Gastrocnemius medialis (tissue), 4 donors: ENCODE measurements around the gene NPB. TPM values are rescaled to one million over a fixed set of nuclear protein-coding genes. Genes with fewer than 3 reads are reported as not detected.

Experiments used
- ATAC-seq, 2 donors: fragments of 150-250 bp; one replicate each; pipeline ENCODE4 v1.9.1; 2016
- DNase-seq, 2 donors: peaks; one replicate each; pipeline ENCODE4 v3.0.0-alpha.2; 2019
- H3K27ac ChIP-seq, 4 donors: fragments of 200-600 bp; sonication (generic); 1 replicate in 1 of 4; 2 replicates in 3 of 4; pipeline ENCODE4 v1.5.1; 2016 to 2018; ENCODE audit warnings: mild to moderate bottlenecking in 2 of 4, moderate library complexity in 1 of 4
- H3K27me3 ChIP-seq, 3 donors: fragments of 200-600 bp; sonication (generic) in 2 of 3; 1 replicate in 1 of 3; 2 replicates in 2 of 3; pipeline versions ENCODE4 v1.5.1 to v1.6.0; 2016 to 2019; ENCODE audit warnings: mild to moderate bottlenecking in 1 of 3, moderate library complexity in 1 of 3
- H3K36me3 ChIP-seq, 2 donors: fragments of 200-600 bp; sonication (generic) in 1 of 2; one replicate each; pipeline ENCODE4 v1.5.1; 2017 to 2018
- H3K4me1 ChIP-seq, 2 donors: fragments of 200-600 bp; sonication (generic) in 1 of 2; one replicate each; pipeline ENCODE4 v1.5.1; 2016 to 2017; ENCODE audit warnings: mild to moderate bottlenecking in 2 of 2
- H3K4me3 ChIP-seq, 4 donors: fragments of 200-600 bp; sonication (generic) in 3 of 4; 1 replicate in 1 of 4; 2 replicates in 3 of 4; pipeline ENCODE4 v1.5.1; 2016 to 2019; ENCODE audit warnings: mild to moderate bottlenecking in 2 of 4
- H3K9me3 ChIP-seq, 3 donors: fragments of 200-600 bp; sonication (generic) in 2 of 3; 1 replicate in 1 of 3; 2 replicates in 2 of 3; pipeline ENCODE4 v1.5.1; 2016 to 2019
- CTCF ChIP-seq, 5 experiments: fragments of 450-650 bp in 3 of 5; fragments of 200-600 bp in 2 of 5; sonication (generic) in 2 of 5; IDR thresholded peaks in 4 of 5; conservative IDR thresholded peaks in 1 of 5; 1 replicate in 4 of 5; 2 replicates in 1 of 5; pipeline ENCODE4 v1.5.1; 2016 to 2019; ENCODE audit warnings: antibody characterized with exemption in 5 of 5, mild to moderate bottlenecking in 3 of 5, moderate library complexity in 3 of 5
- POLR2A ChIP-seq, 2 donors: fragments of 450-650 bp; IDR thresholded peaks; one replicate each; pipeline ENCODE4 v1.6.1; 2017; ENCODE audit warnings: antibody characterized with exemption in 2 of 2, mild to moderate bottlenecking in 2 of 2, moderate library complexity in 2 of 2
- in situ Hi-C, 4 donors: fragments of 200-750 bp; cut with MboI; loops; one replicate each; pipeline versions ENCODE4 v1.15.0 to v1.8.0; 2017; ENCODE audit warnings: low sequenced_read_pairs in 4 of 4
- intact Hi-C: fragments of 100-400 bp; cut with DNase I; formaldehyde crosslinking; loops from one replicate; pipeline ENCODE4 v1.15.1; 2023; ENCODE audit warnings: low total_unique reads
- total RNA-seq, 4 donors: library from RNA; depleted of rRNA; stranded (reverse); fragments of >200 nt; gene quantifications; one replicate each; pipeline versions ENCODE4 v1.1.0 to v1.2.3, GENCODE V29; 2016

NPB gene
- total RNA-seq, 4 donors from 2014 or later = 0.46 to 1.4 (median 1.1) TPM; not detected in 1

- H3K4me3 ChIP-seq = peak overlapping the region; percentile 12 to 44 (median 32)
- no peak for ATAC-seq
- TF ChIP-seq POLR2A (IDR thresholded peaks at IDR 0.05) = no peak
- TF ChIP-seq CTCF (IDR thresholded peaks at IDR 0.05 in 4 of 5, conservative IDR thresholded peaks at IDR 0.05 in 1 of 5) = no peak
- DNase-seq = no peak
- intact Hi-C loops = loop anchor here (1.0 to 5.0 kb wide), 3 partner anchors 21 to 80 kb away; partner anchors contain the start of genes ALYREF, ANAPC11, MCRIP1 and P4HB
- H3K4me1 ChIP-seq = peaks cover 23 to 27% of the 10 kb centered on the region in 2 donors
- no peaks in the 10 kb centered on the region for H3K27me3 ChIP-seq
- no peaks in the 10 kb centered on the region for H3K9me3 ChIP-seq
- in situ Hi-C loops = no loop called here
- peaks cover 0 to 34% of the 10 kb centered on the region in 2 donors for H3K36me3 ChIP-seq
- peak overlapping the region; percentile 72 to 81 (median 77) for H3K27ac ChIP-seq
These were observed 9.9 kb downstream of the NPB start for GRCh38 chr17:81911969-81912368.

DNA sequence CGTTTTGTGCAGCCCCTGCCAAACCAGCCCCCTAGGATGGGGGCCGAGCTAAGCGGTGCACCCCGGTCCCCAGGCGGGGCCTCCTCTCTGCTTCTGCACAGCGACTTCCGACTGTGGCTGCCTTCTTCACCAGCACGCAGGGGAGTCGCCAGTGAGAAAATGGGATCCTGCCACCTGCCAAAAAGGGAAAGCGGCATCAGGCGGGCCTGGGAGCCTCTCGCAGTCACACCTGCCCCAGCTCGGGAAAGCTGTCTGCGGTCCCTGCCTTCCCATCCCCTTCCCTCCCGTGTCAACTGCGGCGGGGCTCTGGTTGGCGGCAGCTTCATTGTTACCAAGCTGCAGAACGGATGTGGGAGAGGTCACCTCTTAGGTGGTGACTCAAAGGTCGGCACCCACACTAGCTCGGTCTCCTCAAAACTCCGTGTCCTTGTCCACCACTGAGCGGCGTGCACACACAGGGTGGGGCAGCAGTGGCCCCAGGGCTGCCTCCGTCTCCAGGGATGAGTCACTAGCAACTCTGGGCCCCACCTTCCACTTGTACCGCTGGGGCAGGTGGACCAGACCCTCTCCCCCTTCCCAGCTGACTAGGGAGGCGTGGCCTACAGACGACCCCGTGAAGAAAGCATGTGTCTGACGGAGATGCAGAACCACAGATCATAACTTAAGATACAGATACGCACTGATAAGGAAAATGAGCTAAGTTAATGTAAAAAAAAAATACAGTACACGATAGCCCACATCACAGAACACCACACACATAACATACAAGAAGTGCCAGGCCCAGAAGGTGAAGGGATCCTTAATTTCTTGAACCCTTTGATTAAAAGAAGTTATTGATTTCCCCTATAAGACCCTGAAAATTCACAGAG is 10.6 kb downstream of the NPB start:
- no peak for DNase-seq

DNA sequence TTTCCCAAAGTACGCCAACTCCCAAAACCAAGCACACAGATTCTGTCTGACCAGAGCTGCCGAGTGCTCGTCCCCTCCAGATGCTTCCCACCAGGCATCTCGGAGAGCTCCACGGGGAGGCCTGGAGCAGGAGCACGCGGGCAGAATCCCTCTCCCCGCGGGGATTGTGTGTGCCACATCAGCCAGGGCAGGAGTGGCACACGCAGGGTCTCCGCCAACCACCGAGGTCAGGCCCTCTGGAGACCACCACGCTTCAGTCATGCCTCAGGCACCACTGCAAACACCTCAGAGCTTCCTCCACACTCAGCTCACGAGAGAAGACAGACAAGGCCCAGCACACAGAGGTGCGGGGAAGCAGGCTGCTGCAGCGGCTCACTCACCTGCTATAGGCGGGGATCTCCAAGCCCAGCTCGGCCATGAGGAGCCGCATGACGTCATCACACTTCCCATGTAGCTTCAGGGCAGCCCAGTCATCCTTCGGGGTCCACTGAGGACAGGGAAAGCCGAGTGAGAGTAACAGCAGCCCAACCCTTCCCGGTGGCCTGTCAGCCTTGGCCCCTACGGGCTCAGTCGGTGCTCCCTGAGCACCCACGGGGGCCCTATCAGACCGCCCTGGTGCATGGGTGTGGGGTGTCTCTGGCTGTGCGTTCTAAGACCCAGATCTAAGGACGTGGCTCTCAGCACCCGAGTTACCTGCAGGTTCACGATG is 11.5 kb downstream of the NPB start:
- DNase-seq (no peak), ATAC-seq (no peak)
- H3K4me3 ChIP-seq = no peak overlapping the region
- no peaks in the 10 kb centered on the region for H3K9me3 ChIP-seq
- in situ Hi-C loops (no loop called here), intact Hi-C loops (loop anchor here (5.0 kb wide), 1 partner anchor 81 kb away; the partner anchor contains the start of gene MCRIP1)
- no peak overlapping the region for H3K27ac ChIP-seq
- peaks cover 0 to 34% of the 10 kb centered on the region in 2 donors for H3K36me3 ChIP-seq
- H3K4me1 ChIP-seq = peaks cover 25 to 30% of the 10 kb centered on the region in 2 donors
- TF ChIP-seq CTCF (IDR thresholded peaks at IDR 0.05 in 4 of 5, conservative IDR thresholded peaks at IDR 0.05 in 1 of 5) = no peak
- TF ChIP-seq POLR2A (IDR thresholded peaks at IDR 0.05) = no peak
- no peaks in the 10 kb centered on the region for H3K27me3 ChIP-seq

More for the DNA sequence above, 10.6 kb downstream of the NPB start:
- in situ Hi-C loops (no loop called here), intact Hi-C loops (loop anchor here (5.0 kb wide), 1 partner anchor 80 kb away; the partner anchor contains the start of gene MCRIP1)
- H3K27ac ChIP-seq = peak overlapping the region in 2 of 4 donors; percentile 74 to 81
- no peaks in the 10 kb centered on the region for H3K9me3 ChIP-seq
- no peak overlapping the region for H3K4me3 ChIP-seq
- no peaks in the 10 kb centered on the region for H3K27me3 ChIP-seq
- ATAC-seq = no peak
- peaks cover 21 to 26% of the 10 kb centered on the region in 2 donors for H3K4me1 ChIP-seq
- peaks cover 0 to 34% of the 10 kb centered on the region in 2 donors for H3K36me3 ChIP-seq
- TF ChIP-seq POLR2A (IDR thresholded peaks at IDR 0.05) = no peak
- TF ChIP-seq CTCF (IDR thresholded peaks at IDR 0.05 in 4 of 5, conservative IDR thresholded peaks at IDR 0.05 in 1 of 5) = no peak

DNA sequence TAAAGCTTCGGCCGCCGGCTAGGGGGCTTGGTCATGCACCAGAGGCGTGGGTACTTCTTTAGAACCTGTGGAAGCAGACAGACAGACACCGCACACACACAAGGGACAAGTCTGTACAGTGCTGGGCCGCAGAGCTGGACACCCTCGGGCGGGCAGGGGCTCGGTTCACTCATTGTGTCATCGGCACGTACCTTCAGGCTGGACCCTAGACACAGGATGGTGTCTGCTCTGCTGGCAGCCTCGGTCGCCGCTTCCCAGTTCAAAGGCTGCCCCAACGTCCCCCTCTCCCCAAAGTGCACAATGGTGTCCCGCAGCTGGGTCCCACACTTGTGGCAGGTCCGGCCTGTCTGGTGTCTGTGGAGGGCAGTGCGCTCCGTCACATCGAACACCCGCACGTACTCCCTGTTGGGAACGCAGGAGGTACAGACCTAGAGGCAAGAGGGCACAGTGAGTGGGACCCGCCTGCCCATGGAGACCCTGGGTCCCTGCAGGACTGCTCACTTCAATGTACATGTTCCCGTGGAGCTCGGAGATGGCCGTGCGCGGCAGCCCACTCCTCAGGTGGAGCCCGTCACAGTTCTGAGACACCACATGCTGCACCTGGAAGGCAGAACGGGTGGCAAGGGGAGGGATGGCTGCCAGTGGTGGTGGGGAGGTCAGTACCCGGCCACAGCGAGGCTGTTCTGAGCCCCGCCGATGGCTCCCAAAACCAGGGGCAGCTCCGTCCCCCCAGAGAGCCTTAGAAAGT is 12.2 kb downstream of the NPB start:
- intact Hi-C loops (loop anchor here (5.0 kb wide), 1 partner anchor 82 kb away; the partner anchor contains the start of gene MCRIP1), in situ Hi-C loops (no loop called here)
- Histone ChIP-seq H3K4me1 (peaks cover 31 to 37% of the 10 kb centered on the region in 2 donors), H3K4me3 (no peak overlapping the region), H3K27ac (no peak overlapping the region), H3K27me3 (no peaks in the 10 kb centered on the region), H3K36me3 (peaks cover 0 to 38% of the 10 kb centered on the region in 2 donors), H3K9me3 (no peaks in the 10 kb centered on the region)
- ATAC-seq = no peak
- DNase-seq = no peak
- no peak for TF ChIP-seq POLR2A (IDR thresholded peaks at IDR 0.05)
- no peak for TF ChIP-seq CTCF (IDR thresholded peaks at IDR 0.05 in 4 of 5, conservative IDR thresholded peaks at IDR 0.05 in 1 of 5)
